ENCODE results near the gene ANKRD13D.
A peak's percentile ranks its signal among the peaks of the same experiment; 100 is the strongest.
"Not testable (repeated sequence)": the region's sequence is repeated elsewhere in the genome, so short reads cannot be mapped to it uniquely, and the experiment has no call there.

The ANKRD13D gene

GRCh38 chr11:67256477-67257135, 32.5 kb upstream of the ANKRD13D start:
- no peaks in the 10 kb centered on the region for H3K27me3 ChIP-seq (ENCODE audit: insufficient read depth, low read depth, severe bottlenecking)
- no peak overlapping the region for H3K4me3 ChIP-seq (ENCODE audit: low read depth, low read length)
- no peaks in the 10 kb centered on the region for H3K9me3 ChIP-seq (ENCODE audit: severe bottlenecking)
- DNase-seq, result no peak
- TF ChIP-seq, protein P1, sequence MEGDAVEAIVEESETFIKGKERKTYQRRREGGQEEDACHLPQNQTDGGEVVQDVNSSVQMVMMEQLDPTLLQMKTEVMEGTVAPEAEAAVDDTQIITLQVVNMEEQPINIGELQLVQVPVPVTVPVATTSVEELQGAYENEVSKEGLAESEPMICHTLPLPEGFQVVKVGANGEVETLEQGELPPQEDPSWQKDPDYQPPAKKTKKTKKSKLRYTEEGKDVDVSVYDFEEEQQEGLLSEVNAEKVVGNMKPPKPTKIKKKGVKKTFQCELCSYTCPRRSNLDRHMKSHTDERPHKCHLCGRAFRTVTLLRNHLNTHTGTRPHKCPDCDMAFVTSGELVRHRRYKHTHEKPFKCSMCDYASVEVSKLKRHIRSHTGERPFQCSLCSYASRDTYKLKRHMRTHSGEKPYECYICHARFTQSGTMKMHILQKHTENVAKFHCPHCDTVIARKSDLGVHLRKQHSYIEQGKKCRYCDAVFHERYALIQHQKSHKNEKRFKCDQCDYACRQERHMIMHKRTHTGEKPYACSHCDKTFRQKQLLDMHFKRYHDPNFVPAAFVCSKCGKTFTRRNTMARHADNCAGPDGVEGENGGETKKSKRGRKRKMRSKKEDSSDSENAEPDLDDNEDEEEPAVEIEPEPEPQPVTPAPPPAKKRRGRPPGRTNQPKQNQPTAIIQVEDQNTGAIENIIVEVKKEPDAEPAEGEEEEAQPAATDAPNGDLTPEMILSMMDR (IDR thresholded peaks at IDR 0.05; ENCODE audit: low read depth, low read length), result no peak
- no peak overlapping the region for H3K27ac ChIP-seq
- peaks cover 54% of the 10 kb centered on the region for H3K36me3 ChIP-seq

- Histone ChIP-seq H3K27me3 (ENCODE audit: insufficient read depth, low read depth, severe bottlenecking) (no peaks in the 10 kb centered on the region), H3K9me3 (ENCODE audit: severe bottlenecking) (no peaks in the 10 kb centered on the region), H3K36me3 (peaks cover 16% of the 10 kb centered on the region), H3K27ac (no peak overlapping the region), H3K4me3 (ENCODE audit: low read depth, low read length) (no peak overlapping the region)
- TF ChIP-seq, protein P1 (IDR thresholded peaks at IDR 0.05; ENCODE audit: low read depth, low read length), result no peak
- DNase-seq, result no peak
Observed at GRCh38 chr11:67260406-67260805, 28.7 kb upstream of the ANKRD13D start.

GRCh38 chr11:67260885-67261639, 28.0 kb upstream of the ANKRD13D start:
- not testable (repeated sequence) for H3K9me3 ChIP-seq (ENCODE audit: severe bottlenecking); H3K27me3 ChIP-seq (ENCODE audit: insufficient read depth, low read depth, severe bottlenecking)
- H3K27ac ChIP-seq, result 0 out of 2 replicates have a peak overlapping the region, but pooled peaks have one; percentile 9
- H3K4me3 ChIP-seq (ENCODE audit: low read depth, low read length), result peak overlapping the region; percentile 39
- peak; percentile 79 for DNase-seq
- peaks cover 11% of the 10 kb centered on the region for H3K36me3 ChIP-seq

DNA sequence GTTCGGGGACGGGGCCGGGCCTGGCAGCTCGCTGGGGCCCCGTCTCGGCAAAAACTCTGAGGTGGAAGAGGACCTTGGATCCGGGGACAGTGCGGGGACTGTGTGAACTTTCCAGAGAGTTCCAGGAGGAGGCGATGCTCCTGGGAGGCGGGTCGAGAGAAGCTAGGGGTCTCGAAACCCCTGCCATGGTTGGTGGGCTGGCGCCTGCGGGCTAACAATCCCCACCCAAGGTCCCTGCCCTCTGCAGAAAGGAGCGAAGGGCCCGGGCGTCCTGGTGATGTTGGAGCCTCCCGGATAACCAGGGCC, 27.5 kb upstream of the ANKRD13D start:
- TF ChIP-seq, protein P1 (IDR thresholded peaks at IDR 0.05; ENCODE audit: low read depth, low read length), result peak; percentile 46
- Histone ChIP-seq H3K27me3 (ENCODE audit: insufficient read depth, low read depth, severe bottlenecking) (no peaks in the 10 kb centered on the region), H3K27ac (no peak overlapping the region), H3K36me3 (peaks cover 7% of the 10 kb centered on the region), H3K9me3 (ENCODE audit: severe bottlenecking) (no peaks in the 10 kb centered on the region), H3K4me3 (ENCODE audit: low read depth, low read length) (peak overlapping the region; percentile 39; the same call in 1 of the 2 replicates)
- DNase-seq, result no peak

- H3K9me3 ChIP-seq (ENCODE audit: severe bottlenecking), result no peaks in the 10 kb centered on the region
- H3K4me3 ChIP-seq (ENCODE audit: low read depth, low read length), result no peak overlapping the region
- DNase-seq, result no peak
- no peaks in the 10 kb centered on the region for H3K27me3 ChIP-seq (ENCODE audit: insufficient read depth, low read depth, severe bottlenecking)
- H3K27ac ChIP-seq, result no peak overlapping the region
- TF ChIP-seq, protein P1 (IDR thresholded peaks at IDR 0.05; ENCODE audit: low read depth, low read length), result no peak
- peaks cover 2% of the 10 kb centered on the region for H3K36me3 ChIP-seq
Observed at GRCh38 chr11:67261946-67262681, 27.0 kb upstream of the ANKRD13D start.
